Stromal cell of bone marrow (primary cell): Measurements from ENCODE around the gene CHD9.
"Not testable (repeated sequence)": the region's sequence is repeated elsewhere in the genome, so short reads cannot be mapped to it uniquely, and the experiment has no call there.

ENCODE experiments used
- DNase-seq: peaks from one replicate; pipeline ENCODE4 v3.0.0-alpha.2; 2012; ENCODE audit warnings: low read depth

CHD9 gene, protein sequence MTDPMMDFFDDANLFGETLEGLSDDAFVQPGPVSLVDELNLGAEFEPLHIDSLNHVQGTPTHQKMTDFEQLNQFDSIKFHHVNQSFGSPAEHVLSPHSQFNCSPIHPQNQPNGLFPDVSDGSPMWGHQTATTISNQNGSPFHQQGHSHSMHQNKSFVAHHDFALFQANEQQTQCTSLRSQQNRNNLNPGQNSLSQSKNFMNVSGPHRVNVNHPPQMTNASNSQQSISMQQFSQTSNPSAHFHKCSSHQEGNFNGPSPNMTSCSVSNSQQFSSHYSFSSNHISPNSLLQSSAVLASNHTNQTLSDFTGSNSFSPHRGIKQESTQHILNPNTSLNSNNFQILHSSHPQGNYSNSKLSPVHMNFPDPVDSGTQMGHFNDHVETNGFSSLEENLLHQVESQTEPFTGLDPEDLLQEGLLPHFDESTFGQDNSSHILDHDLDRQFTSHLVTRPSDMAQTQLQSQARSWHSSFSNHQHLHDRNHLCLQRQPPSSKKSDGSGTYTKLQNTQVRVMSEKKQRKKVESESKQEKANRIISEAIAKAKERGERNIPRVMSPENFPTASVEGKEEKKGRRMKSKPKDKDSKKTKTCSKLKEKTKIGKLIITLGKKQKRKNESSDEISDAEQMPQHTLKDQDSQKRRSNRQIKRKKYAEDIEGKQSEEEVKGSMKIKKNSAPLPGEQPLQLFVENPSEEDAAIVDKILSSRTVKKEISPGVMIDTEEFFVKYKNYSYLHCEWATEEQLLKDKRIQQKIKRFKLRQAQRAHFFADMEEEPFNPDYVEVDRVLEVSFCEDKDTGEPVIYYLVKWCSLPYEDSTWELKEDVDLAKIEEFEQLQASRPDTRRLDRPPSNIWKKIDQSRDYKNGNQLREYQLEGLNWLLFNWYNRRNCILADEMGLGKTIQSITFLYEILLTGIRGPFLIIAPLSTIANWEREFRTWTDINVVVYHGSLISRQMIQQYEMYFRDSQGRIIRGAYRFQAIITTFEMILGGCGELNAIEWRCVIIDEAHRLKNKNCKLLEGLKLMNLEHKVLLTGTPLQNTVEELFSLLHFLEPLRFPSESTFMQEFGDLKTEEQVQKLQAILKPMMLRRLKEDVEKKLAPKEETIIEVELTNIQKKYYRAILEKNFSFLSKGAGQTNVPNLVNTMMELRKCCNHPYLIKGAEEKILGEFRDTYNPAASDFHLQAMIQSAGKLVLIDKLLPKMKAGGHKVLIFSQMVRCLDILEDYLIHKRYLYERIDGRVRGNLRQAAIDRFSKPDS (N-terminal part only)

DNA sequence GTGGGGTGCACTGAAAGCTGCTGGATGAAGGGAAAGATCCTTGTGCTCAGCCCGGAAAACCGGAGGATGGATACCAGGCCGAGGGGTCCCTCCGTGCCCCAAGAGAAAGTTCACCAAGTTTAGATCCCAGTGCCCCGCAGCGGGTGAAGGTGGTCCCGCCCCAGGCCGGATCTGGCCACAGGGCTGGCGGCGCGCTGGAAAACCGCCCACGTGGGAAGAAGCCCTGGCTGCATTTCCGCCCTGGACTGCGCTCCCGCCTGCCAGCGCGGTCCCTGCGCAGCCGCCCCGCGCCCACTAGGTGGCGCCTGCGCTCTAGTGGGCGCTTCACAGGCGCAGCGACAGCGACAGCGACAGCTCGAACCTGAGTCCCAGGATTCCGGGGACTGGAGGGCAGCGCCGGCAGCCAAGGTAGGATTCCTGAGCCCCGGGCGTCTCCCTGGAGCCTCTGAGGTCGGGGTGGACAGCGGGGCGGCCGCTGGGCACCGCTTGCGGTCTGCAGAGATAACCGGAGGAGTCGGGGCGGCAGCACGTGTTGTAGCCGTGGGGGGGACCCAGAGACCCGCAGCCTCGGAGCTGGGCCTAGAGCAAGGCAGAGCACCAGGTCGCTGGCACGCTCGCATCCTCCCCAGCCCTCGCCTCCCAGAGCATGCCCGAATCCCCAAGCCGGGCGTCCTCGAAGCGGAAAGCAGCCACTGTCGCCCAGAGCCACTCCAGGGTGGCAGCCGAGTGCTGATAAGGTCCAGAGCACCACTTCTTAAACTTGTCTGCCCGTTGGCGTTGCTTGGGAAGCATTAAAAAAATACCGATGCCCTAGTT is at the start of gene CHD9:
Gene CHD9 (plus strand): TSS at position 322 of the 816 bp plus-strand sequence. CDS start 101,099 bp downstream, outside the sequence.
- DNase-seq, result peak; percentile 64

DNA sequence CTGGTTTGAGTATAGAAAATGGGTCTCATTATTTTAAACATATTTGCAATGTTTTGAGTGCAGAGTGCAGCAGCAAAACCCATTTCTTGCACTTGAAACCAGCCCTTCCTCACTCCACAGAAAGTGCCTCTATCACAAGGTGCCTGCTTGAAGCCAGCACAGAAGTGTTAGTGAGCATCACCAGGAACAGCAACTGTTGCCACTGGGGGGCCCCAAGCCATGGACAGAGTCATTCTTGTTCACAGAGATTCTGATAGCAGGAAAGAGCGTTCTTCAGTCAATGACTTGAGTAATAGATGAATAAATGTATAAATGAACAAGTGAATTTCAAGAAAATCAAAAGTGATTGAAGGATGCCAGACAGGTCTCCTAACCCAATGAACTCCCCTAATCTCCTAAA is 47.7 kb upstream of the CHD9 start:
- no peak for DNase-seq

DNA sequence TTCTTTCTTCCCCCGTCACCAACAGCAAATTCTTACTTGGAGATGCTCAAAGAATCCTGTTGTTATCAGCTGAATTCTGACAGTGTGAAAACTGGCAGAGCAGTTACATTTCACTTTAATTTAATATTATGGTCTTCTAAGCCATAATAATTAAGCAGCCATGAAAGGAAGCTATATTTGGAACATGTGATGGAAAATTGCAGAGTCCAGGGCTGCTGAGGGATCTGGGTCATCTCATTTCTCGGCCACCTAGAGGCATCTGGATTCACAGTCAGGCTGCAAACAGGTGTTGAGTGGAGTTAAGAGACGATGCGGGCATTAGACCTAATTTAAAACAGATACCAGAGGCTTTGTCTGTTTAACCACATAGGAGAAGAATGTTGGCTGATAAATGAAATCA is 40.5 kb upstream of the CHD9 start:
- DNase-seq, result no peak

DNA sequence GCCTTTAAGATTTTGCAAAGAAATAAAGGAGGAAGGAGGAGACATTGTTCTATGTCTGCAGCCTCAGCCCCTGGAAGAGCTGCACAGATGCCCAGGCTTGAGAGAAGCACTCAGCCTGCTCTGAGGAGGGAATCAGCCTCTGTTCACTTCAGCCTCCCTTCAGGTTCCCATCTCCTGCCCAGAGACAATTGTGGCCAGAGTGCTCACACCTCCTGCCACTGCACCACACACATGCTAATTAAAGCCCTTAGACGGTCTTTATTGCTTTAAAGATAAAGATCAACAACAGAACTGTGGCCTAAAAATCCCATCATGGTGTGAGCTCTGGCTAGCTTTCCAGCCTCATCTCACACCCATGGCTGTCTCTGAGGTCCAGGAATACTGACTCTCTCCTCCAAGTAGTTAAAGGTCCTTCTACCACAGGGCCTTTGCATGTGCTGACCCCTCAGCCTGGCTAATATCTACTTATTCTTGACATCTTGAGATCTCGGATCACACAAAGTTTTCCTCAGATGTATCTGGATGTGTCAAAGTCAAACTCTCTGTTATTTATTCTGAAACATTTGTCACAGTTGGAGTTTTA is 35.9 kb upstream of the CHD9 start:
- DNase-seq, result no peak

DNA sequence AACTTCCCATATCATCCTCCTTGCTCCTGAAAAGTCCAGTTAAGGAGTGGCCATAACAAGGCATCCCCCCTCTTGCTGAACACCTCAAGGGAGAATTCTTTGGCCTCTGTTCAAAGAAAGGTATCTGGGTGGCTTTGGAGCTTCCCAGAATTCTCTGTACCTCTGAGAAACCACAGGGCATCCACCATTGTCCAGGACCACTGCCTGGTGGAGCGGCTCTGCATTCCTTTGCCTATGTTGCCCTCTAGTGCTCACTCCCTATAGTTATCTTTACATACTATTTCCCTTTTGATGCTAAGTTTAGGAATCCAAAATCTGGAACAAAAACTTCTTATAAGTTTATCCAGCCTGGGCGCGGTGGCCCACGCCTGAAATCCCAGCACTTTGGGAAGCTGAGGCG is 32.4 kb upstream of the CHD9 start:
- peak; percentile 13 for DNase-seq

DNA sequence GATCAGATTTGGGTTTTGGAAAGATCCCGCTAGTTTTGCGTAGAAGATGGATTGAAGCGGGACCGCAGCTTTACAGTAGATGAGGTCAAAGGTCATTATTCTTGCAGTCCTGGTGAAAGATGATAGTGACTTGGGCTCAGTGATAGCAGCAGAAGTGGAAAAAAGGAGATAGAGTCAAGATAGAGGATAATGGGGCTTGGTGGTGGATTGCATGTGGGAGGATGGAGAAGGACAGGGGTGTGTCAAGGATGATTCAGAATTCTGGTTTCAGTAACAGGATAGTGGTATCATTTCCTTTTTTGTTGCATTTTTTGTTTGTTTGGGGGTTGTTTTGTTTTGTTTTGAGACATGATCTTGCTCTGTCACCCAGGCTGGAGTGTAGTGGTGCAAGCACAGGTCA is 30.7 kb upstream of the CHD9 start:
- no peak for DNase-seq

DNA sequence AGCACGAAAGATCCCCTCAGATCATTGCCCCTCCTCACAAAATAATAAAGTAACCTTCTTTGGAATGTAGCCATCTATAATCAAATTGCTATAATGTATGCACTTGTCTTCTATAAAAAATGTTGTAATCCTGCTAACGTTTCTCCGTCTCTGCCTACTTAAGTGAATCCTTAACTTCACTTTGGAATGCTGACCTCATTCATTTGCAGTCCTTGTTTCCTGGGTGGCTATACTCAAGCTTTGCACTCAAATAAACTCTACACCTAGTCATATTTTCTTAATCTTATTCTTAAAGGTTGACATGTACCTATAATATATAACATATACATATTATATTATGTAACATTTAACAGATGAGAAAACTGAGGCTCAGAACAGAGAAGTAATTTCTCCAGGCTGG is 24.8 kb upstream of the CHD9 start:
- DNase-seq, result no peak

DNA sequence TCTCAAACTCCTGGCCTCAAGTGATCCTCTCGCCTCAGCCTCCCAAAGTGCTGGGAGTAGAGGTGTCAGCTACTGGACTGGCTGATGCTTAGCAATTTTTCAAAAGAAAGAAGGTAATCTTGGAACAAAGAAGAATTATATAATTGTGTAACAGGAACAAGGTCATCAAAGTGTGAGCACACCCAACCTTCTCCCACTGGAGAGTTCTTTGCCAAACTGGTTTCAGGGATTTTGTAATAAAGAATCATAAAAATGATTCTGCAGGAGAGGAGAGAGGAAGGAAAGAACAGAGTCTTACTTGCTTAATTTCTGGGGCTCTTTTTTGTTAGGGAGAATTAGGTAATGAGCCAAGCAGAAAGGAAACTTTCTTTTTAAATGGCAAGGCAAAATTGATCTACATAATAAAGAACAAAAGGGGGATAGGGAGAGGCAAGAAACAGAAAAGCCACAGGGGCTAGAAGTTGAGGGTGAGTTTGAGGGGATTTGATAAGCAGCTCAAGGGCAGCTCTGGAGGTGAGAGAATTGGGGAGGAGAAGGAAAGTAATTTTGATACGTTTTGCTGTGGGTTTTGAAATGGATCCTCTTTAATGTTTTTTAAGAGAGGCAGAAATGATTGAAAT is 23.4 kb upstream of the CHD9 start:
- no peak for DNase-seq

DNA sequence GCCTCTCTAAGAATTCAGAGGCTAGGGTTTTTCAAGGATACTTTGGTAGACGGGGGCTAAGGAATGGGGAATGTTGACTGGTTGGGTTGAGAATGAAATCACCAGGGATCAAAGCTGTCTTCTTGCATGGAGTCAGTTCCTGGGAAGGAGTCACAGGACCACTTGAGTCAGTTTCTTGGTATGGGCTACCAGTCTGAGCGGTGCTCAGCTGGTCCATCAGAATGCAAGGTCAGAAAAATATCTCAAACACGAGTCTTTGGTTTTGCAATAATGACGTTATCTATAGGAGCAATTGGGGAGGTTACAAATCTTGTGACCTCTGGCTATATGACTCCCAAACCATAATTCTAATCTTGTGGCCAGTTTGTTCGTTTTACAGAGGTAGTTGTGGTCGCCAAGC is 20.5 kb upstream of the CHD9 start:
- no peak for DNase-seq

DNA sequence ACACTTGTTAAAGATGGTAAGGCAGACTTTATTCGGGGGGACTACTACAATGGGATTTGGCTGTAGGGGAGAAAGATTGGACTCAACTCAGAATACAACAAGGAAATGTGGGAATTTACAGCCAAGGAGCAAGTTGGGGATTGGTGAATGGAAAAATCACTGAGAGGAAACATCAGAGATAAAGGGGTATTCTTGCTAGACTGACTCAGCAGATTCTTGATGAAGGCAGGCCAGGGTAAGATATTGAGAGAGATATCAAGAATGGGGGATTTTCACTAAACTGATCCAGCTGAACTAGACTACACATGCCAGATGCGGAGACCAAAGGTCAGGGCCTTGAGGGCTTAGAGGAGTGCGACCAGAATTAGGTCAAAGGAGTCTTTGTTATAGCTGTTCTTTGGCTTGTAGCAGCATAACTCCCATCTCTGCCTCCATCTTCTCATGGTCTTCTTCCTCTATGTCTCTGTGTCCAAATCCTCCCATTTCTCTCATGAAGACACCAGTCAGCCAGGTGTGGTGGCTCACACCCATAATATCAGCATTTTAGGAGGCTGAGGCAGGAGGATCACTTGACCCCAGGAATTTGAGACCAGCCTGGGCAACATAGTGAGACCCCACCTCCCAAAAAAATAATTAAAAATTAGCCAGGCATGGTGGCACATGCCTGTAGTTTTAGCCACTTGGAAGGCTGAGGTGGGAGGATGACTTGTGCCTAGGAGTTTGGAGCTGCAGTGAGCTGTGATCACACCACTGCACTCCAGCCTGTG is 19.4 kb upstream of the CHD9 start:
- DNase-seq, result no peak

DNA sequence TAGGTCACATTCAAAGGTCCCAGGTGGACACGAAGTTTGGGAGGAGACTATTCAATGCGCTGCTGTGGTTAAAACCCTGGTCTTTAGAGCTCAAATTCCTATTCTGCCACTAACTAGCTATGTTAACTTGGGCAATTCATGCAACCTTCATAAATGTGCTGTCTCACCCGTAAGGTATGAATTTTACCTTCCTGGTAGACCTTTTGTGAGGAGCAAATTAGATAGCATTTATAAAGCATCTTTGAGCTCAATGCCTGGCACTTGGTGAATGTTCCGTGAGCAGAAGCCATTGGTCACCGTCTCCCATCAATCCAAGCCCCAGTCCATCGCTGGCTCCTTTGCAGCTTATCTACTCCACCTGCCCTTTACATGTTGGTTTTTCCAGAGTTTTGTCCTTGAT is 18.7 kb upstream of the CHD9 start:
- DNase-seq, result no peak

DNA sequence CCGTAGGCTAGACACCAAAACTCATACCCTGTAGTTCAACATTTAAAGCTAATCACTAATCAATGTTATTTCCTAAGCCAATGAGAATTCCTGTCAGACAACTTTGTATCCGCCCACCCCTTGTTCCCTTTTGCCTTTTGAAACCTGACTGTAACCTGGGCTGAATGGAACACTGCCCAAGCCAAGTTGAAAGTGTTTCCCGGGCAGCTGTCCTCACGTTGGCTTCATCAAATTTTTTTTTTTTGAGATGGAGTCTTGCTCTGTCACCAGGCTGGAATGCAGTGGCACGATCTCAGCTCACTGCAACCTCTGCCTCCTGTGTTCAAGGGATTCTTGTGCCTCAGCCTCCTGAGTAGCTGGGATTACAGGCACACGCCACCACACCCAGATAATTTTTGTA is 18.1 kb upstream of the CHD9 start:
- DNase-seq, result not testable (repeated sequence)

DNA sequence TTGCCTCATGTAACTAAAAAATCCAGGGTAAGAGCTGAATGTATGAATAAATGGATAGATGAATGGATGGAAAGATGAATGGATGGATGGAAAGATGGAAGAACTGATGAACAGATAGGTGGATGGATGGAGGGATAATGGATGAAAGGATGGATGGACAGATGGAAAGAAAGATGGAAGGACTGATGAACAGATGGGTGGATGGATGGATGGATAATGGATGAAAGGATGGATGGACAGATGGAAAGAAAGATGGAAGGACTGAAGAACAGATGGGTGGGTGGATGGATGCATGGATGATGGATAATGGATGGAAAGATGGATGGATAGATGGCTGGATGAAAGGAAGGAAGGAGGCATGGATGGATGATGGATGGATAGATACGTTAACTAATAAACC is 14.0 kb upstream of the CHD9 start:
- DNase-seq, result no peak

DNA sequence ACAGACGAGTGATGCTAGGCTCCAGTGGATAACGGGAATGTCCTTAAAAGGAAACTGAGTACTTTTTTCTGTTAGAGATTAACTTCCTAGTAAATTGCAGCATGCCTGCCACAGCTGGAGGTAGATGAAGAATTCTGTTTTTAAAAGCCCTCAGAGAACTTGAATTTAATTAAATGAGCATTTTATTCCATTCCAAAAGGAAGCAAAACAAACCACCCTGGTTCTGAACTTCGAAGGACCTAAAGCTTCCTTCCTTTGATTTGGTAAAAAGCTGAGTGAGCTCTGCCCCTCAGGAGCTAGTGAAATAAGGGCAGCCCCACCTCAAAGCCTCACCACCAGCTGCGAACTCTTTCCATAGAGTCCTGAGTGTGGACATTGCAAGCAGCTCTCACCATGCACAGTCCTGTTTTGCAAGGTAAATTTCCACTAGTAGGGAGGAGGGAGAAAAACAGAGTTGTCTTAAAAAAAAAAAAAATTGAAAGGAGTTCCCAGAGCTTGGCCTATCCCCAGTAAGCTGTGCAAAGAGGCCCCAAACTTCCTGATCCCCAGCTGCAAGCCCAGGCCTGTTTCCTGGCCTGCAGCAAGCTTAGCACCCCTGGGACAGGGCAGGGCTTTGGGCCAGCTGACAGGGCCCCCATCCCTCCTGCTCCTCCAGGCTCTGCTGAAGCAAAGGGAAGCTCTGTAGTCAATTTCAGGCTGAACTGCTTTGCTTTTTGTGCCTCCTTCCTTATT is 13.3 kb upstream of the CHD9 start:
- DNase-seq, result no peak

DNA sequence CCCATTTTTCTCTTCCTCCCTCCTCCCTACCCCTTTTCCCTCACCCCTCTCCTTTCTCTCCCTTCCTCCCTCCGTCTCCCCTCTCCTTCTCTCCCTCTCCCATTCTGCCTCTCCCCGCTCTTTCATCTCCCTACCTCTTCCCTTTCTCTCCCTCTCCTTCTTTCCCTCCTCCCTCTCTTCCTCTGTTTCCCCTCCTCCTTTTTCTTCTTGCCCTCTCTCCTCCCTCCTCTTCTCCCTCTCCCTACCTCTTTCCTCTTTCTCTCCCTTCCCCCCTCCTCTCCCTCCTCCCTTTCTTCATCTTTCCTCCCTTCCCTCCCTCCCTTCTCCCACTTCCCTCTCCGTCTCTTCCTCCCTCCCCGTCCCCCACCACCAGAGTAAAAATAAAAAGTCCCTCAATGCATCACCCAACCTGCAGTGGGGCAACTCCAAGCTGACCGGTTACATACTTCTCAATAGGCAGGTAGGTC is 12.5 kb upstream of the CHD9 start:
- DNase-seq, result no peak

DNA sequence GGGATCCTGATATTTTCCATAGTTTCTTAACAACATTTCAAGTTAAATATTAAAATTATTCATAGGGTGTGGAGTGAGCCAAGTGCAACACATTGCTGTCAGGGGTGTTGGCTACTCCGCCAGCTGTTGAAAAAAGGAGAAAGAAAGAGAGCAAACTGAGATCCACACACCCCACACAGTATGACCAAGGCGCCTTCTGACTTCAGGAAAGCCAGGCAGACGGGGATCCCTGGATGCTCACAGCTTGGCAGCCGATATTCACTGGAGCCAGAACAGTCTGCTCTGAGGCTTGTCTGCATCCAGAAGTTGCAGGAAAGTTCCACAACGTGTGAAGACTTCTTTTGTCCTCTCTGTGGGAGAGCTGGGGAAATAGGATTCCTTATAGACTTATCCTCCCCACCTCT is 11.4 kb upstream of the CHD9 start:
- no peak for DNase-seq

DNA sequence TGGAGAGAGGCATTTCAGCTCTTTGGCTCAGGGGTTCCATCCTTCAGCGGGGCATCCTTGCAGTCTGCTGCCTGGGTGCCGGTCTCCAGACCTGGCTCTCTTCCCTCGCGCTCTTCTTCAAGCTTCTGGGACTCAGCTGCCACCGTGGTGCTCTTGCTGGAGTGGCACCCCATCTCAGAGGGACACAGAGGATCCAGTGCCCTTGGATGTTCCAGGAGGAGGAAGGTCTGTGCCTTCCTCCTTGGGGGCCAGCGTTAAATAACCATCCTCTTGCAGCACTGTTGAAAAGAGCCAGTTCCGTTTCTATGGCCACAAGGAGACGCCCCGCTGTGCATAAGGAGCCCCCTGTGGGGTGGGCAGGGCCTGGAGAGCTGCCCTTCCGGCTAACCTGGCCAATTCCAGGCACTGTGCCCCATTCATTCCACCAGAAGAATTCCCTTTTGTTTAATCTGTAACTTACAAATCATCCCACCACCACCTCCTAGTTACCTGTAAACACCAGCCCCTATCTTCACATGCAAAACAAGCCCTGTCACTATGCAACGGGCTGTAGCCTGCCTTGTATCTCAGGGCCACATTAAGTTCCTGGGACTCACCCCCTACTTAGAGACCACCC is 10.7 kb upstream of the CHD9 start:
- no peak for DNase-seq

DNA sequence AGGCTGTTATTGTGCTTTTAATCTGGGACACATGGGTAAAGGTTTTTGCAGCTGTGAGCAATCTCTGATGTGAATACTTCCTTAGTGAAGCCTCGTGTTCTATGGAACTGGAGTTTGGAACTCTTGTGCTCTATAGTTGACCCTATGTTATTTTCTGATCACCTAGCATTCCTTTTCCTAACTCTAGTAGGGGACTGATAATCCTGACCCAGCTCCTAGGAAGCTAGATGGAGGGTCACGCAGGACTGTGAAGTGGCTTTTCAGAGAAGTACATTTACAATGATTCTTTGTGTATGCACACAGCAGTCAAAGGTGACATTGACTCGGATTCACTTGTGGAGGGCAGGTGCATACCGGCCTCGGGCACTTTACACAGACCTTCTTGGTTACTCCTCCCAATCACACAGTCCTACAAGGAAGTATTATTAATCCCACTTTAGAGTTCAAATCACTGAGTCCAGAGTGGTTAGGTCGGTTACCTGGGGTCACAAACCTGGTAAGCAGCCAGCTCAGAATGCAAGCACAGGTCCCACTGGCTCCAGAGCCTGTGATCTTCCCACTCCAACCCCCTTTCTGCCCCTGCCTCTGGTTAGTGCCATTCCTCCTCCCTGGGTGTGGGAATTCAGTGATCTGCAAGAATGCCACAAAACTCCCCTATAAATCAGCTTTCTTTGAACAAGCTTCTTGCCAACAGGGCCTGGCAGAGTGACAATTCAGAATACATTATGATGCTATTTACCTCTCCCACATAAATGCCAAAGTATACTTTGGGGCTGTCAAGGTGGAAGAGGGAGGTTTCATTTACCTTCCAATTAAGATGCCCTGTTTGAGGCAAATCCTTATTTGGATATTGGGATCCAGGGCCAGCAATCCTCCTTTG is 9.2 kb upstream of the CHD9 start:
- DNase-seq, result no peak
